Glomerular visceral epithelial cell (primary cell): Measurements from ENCODE around the gene CATSPERZ.

Experiments used
- DNase-seq: peaks from one replicate; pipeline ENCODE4 v3.0.0-alpha.2; 2016; ENCODE audit errors: extremely low spot score

CATSPERZ gene

DNA sequence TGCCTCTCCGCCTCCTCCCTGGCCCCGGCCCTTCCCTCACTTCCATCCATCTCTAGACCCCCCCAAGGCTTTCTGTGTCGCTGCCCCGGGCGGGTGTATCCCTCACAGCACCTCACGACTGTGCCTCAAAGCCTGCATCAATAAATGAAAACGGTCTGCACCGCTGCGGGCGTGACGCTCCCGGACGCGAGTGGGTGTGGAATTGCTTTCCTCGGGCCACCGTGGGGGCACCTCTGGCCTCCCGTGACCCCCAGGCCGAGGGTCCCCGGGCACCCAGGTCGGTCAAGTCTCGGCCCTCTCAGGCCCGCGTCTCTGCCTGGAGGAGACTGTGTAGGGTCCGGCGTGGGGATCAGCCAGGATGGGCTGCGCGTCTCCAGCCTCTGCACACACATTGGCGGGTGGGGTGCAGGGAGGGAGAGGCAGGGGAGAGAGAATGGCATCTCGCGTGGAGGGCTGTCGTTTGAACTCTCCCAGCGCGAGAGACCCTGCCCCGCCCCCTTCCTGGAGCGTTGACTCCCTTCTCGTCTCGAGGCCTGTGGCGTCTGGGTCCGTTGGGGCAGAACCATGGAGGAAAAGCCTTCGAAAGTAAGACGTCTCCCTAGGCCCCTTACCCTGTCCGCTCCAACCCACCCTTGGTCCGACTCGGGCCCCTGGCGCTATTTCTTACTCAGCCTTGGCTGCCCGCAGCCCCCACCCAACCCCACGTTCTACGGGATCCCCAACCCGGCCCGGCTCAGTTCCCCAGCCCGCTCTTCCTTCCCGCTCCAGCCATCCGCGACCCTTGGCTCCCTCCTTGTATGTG is at the start of gene CATSPERZ:
Gene CATSPERZ (plus strand): TSS at position 512 of the 802 bp plus-strand sequence. CDS start 53 bp downstream, at position 565.
- DNase-seq: no peak

GRCh38 chr11:64250415-64251015 is 49.6 kb upstream of the CATSPERZ start:
- no peak for DNase-seq

GRCh38 chr11:64251016-64251752 is 49.0 kb upstream of the CATSPERZ start, which contains the start of gene PLCB3:
Gene PLCB3, plus strand, starts transcription at chr11:64251530. Its CDS starts 120 bp downstream, at chr11:64251650.
- peak; percentile 68 for DNase-seq

DNA sequence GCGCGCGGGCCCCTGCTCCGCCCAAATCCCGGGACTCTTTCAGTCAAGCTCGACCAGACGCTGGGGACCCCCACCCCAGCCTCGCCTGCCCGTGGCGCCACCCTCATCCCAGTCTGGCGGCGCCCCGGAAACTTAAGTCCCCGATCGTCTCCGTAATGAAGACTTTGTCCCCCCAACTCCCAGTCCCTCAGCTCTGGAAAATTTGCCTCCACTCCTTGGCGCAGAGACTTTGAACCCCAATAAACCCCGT is 48.5 kb upstream of the CATSPERZ start:
- DNase-seq: no peak

DNA sequence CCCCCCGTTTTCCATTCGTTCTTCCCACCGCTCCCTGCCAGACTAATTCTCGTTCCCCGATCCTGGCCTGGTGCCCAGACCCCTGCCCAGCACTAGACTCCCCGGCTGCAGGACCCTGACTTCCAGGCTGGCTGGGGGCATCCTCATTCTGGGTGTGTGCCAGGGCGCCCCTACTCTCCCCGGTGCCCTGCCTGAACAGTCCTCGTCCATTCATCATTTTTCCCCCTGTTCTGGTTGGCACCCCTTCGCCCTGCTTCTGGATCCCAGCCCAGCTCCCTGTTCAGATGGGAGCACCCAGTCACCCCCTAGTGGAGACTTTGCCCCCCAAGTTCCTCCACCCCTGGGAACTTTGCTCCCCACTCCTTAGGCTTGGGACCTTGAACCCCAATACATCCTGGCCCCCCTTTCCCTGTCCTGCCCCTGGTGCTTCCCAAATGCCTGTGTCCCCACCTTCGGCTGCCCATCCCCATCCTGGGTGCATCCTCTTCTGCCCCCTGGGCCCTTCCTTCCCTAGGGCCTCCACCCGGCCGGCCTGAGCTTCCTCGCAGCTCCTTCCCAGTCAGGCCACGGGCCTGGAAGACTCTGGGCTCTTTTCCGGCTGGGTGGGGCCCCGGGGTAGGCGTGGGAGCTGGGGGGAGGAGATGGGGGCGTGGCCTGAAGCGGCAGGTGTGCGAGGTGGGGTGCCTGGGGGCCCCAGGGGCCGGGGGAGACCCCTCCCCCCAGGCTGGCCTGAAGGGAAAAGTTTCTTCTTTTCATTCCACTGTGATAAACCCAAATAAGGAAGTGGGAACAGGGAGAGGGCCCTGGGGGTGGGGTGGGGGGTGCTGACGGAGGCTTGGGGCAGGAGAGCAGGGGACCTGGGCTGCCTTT is 47.9 kb upstream of the CATSPERZ start:
- peak; percentile 57 for DNase-seq

- DNase-seq: no peak
These were observed 47.1 kb upstream of the CATSPERZ start for GRCh38 chr11:64253043-64253442.

DNA sequence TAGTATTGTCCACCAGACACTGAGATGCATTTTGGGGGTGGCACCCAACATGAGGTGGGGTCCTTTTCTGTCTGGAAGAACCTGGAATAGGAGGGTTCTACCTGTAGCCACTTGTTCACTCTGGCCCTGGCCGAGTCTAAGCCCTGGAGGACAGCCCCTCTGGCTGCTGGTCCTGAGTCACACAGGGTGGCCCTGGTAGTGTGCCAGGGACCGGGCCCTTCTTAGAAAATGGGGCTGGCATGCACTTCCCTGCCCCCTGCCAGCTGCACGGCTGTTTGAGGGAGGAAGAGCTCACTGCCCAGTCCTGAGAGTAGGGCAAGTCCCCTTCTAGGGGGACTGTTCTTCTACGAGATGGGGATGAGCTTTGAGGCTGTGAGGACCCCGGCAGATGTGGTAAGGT is 46.7 kb upstream of the CATSPERZ start:
- no peak for DNase-seq

DNA sequence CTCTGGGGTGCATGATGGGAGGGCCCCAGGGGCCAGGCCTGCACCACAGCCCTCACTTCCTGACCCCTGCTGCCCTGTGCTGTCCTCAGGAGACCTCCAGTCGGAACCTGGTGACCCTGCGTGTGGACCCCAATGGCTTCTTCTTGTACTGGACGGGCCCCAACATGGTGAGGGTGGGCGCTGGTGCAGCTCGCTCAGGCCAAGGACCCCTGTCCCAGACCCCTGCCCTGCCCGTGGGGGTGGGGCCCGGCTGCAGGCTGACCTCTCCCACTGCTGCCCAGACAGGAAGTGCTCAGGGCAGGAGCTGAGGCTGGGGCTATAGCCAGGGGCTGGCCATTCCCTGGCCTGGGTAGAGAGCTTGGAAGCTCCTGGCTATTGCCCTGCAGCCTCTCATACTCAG is 45.8 kb upstream of the CATSPERZ start:
- DNase-seq: no peak

DNA sequence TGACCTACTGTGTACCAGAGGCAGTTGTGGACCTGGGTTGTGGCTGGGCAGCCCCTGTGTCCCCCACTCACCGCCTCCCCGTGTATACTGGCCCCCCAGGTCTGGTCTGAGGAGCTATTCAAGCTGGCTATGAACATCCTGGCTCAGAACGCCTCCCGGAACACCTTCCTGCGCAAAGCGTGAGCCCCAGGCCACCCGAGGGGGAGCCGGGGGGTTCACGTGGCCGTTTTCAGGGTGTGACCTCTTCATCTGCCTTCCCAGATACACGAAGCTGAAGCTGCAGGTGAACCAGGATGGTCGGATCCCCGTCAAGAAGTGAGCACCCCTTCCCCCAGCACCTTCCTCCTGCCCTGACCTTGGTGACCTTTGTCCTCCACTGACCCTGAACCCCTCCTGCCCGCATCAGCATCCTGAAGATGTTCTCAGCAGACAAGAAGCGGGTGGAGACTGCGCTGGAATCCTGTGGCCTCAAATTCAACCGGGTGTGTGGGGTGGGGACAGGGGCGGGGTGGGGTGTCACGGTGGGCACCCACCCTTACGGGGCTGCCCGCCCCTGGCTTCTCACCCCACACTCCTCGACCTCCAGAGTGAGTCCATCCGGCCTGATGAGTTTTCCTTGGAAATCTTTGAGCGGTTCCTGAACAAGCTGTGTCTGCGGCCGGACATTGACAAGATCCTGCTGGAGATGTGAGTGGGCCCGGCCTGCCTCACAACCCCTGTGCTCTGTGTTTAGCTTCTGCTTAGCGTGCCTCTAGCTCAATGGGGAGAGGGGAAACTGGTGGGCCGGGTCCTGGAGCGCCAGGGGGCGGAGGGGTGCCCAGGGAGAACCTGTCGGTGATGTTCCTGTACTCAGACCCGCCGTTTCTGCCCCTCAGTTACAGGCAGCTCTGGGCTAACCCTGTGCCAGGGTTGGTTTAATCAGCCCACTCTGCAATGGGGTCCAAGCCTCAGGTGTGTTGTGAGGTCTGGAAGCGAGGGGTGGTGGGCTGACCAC is 44.7 kb upstream of the CATSPERZ start:
- DNase-seq: no peak

- no peak for DNase-seq
These were observed 43.9 kb upstream of the CATSPERZ start for GRCh38 chr11:64256300-64256699.

DNA sequence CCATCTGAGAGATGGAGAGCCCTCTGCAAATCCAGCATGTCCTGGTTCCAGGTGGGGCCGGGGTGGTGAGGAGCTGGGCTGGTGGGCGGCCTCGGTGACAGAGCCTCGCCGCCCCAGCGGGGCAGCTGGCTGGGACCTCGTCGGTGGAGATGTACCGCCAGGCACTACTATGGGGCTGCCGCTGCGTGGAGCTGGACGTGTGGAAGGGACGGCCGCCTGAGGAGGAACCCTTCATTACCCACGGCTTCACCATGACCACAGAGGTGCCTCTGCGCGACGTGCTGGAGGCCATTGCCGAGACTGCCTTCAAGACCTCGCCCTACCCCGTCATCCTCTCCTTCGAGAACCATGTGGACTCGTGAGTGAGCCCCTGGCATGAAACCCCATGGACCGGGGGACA is 41.8 kb upstream of the CATSPERZ start:
- no peak for DNase-seq

DNA sequence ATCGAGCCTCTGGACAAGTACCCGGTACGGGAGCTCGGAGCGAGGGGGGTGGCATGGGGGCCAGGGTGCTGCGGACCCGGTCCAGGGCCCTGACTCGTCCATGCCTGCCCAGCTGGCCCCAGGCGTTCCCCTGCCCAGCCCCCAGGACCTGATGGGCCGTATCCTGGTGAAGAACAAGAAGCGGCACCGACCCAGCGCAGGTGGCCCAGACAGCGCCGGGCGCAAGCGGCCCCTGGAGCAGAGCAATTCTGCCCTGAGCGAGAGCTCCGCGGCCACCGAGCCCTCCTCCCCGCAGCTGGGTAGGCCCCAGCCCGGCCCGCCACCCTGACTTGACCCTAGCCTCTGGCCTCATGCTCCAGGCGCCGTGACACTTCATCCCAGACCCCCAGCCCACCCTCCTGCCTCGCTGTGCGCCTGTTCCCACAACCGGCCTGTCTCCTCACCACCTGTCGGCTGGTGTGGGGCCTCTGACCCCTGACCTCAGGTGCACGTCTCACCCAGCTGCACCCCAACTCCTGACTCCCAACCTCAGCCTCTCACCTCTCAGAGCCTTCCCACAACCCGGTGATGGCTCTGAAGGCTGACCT is 41.1 kb upstream of the CATSPERZ start:
- no peak for DNase-seq

GRCh38 chr11:64259533-64260067 is 40.6 kb upstream of the CATSPERZ start:
- DNase-seq: no peak

- DNase-seq: no peak
These were observed 39.9 kb upstream of the CATSPERZ start for GRCh38 chr11:64260147-64260708.

DNA sequence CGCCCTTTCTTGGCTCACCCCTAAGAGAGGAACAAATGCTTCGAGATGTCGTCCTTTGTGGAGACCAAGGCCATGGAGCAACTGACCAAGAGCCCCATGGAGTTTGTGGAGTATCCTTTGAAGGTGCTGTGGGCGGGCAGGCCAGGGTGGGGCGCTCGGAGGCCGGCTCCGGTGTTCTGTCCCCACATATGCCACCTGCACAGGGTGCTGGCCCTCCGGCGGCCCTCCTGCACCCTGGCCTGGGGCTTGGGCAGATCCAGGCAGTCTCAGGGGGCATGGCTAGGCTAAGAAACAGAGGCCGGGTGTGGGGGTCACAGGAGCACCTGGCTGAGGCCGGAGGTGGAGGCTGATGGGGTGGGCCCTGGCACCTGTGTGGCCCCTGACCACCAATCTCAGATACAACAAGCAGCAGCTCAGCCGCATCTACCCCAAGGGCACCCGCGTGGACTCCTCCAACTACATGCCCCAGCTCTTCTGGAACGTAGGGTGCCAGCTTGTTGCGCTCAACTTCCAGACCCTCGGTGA is 38.5 kb upstream of the CATSPERZ start:
- no peak for DNase-seq

DNA sequence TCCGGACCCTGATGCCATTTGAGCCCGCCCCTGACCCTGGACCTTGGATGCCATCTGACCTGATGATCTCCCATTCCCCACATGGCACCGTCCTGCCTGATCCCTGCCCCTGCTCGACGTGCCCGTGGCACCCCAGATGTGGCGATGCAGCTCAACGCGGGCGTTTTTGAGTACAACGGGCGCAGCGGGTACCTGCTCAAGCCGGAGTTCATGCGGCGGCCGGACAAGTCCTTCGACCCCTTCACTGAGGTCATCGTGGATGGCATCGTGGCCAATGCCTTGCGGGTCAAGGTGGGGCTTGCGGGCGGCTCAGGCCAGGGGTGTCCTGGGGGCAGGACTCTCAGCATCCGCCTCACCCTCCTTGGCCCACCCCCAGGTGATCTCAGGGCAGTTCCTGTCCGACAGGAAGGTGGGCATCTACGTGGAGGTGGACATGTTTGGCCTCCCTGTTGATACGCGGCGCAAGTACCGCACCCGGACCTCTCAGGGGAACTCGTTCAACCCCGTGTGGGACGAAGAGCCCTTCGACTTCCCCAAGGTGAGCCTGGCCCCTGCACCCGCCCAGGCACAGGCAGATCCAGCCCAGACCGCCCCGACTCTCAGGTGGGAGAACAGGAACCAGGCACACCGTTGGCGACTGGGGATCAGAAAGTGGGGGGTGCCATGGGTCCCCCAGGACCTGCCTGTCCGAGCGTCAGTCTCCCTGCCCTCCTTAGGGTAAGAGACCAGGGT is 37.7 kb upstream of the CATSPERZ start:
- no peak for DNase-seq

DNA sequence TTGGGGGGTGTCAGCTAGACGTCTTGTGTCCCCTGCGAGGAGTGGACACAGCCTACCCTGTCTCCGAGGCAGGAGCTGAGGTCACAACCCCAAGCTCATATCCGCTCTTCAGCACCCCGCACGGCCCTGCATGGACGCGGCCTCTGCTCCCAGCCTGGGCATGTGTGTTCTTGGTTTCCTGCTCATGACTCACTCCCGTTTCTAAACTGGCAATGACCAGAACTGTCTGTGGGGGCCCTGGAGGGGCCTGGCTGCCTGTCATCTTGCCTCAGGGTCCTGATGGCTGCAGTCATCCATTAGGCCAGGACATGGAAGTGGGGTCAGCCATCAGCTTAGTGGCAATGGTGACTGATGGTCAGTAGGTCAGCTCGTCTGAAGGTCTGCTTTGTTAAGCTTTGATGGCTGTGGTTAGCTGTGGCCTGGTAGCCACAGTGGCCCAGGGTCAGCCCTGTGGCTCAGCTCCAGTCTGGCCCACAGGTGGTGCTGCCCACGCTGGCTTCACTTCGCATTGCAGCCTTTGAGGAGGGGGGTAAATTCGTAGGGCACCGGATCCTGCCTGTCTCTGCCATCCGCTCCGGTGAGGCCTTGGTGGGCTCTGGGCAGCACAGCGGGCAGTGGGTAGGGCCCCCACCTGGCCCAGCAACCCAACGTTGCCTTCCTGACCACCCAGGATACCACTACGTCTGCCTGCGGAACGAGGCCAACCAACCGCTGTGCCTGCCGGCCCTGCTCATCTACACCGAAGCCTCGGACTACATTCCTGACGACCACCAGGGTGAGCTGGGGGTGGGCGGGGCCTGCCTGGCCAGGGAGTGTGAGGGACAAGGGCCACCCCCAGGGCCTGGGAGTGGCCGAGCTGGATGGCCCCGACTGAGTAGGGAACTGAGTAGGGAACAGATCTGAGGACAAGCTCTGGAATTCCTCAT is 36.9 kb upstream of the CATSPERZ start:
- peak; percentile 47 for DNase-seq

DNA sequence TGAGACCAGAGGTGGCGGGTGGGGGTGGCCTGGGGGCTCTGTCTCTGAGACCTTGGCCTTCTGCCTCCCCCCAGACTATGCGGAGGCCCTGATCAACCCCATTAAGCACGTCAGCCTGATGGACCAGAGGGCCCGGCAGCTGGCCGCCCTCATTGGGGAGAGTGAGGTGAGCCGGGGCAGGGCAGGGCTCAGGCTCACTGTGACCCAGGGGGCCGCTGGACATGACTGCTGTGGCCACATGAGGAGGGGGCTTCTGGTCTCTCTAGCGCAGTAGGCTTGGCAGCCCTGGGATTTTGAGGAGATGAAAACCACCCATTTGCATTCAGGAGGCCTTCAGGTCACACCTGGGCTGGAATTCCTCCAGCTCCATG is 36.2 kb upstream of the CATSPERZ start:
- DNase-seq: no peak
